Measurements from ENCODE around the gene TEAD2. TPM values are rescaled to one million over a fixed set of nuclear protein-coding genes. Genes with fewer than 3 reads are reported as not detected.

The TEAD2 gene
- total and polyA plus RNA-seq, 10 of the 15 experiments (the other 5 are each of a cell fraction or from before 2014, with no cell fraction given): 0.04 to 0.26 (median 0.11) TPM; not detected in 3

GRCh38 chr19:49363268-49364082 lies 1.3 kb upstream of the TEAD2 start, which contains the start of gene DKKL1 (continued):
- TF ChIP-seq PKNOX1 (IDR thresholded peaks at IDR 0.05): no peak
- TF ChIP-seq SMARCA5 (IDR thresholded peaks at IDR 0.05): no peak
- no peak for TF ChIP-seq RBBP5 (conservative IDR thresholded peaks at IDR 0.05)
- TF ChIP-seq ATF2 (IDR thresholded peaks at IDR 0.05; ENCODE audit: low read length): no peak
- TF ChIP-seq NR2C2 (IDR thresholded peaks at IDR 0.05; ENCODE audit: borderline replicate concordance, control insufficient read depth, insufficient read length, low read depth): no peak
- TF ChIP-seq ATF7 (IDR thresholded peaks at IDR 0.05; ENCODE audit: low read depth): no peak

- H3K9me3 ChIP-seq (replicated peaks; ENCODE audit: control insufficient read depth, insufficient read depth, low read length): no peaks in the 10 kb centered on the region; the same call in 2 of the 3 replicates
- DNase-seq (ENCODE audit: low read depth, low spot score): no peak
- ChIA-PET RAD21 (ENCODE audit: unreplicated experiment) (interaction anchor here (0.9 kb wide), 1 partner anchor 11 kb away, joined by 3 read pairs; no protein-coding TSS in a partner anchor), CTCF (no interaction called here), POLR2A (no interaction called here), SMC1A (ENCODE audit: uncharacterized antibody, unreplicated experiment) (no interaction called here)
- peaks cover 12 to 15% of the 10 kb centered on the region in 2 experiments; a peak in 3 of 4 replicates for H3K27me3 ChIP-seq (replicated peaks in 1 of 2; ENCODE audit: control insufficient read depth in 2 of 2, insufficient read depth in 2 of 2, low read length in 1 of 2)
- H3K36me3 ChIP-seq (ENCODE audit: control insufficient read depth in 2 of 2, insufficient read depth in 2 of 2, low read length in 1 of 2): no peaks in the 10 kb centered on the region
- H4K20me1 ChIP-seq (ENCODE audit: control insufficient read depth, insufficient read depth): no peaks in the 10 kb centered on the region
- no peak overlapping the region; the same call in 1 of the 2 replicates for H2AFZ ChIP-seq (ENCODE audit: control insufficient read depth, low read depth, low read length)
- no peak overlapping the region; the same call in 1 of the 2 replicates for H3K4me2 ChIP-seq (ENCODE audit: control insufficient read depth, insufficient read depth)
- ATAC-seq: no peak
- TF ChIP-seq NBN (IDR thresholded peaks at IDR 0.05) (no peak), SMAD1 (IDR thresholded peaks at IDR 0.05; ENCODE audit: low read depth, partially characterized antibody) (no peak), PAX5 (IDR thresholded peaks at IDR 0.05; ENCODE audit: borderline replicate concordance, low read depth, low read length) (no peak), SREBF2 (IDR thresholded peaks at IDR 0.05; ENCODE audit: low read length) (no peak), SP1 (IDR thresholded peaks at IDR 0.05; ENCODE audit: low read depth, low read length) (no peak), NR2F1 (conservative IDR thresholded peaks at IDR 0.05) (no peak), TCF7 (IDR thresholded peaks at IDR 0.05; ENCODE audit: borderline replicate concordance) (no peak), FOXK2 (IDR thresholded peaks at IDR 0.05) (no peak), NR2C1 (IDR thresholded peaks at IDR 0.05) (no peak), SMAD5 (IDR thresholded peaks at IDR 0.05; ENCODE audit: low read depth) (no peak), YY1 (IDR thresholded peaks at IDR 0.05; ENCODE audit: low read depth, low read length) (no peak)
- intact Hi-C loops (cut with micrococcal nuclease; ENCODE audit: unreplicated experiment): no loop called here
- no peaks in the 10 kb centered on the region for H3K79me2 ChIP-seq (ENCODE audit: control insufficient read depth, insufficient read depth, low read length)
- BruUV-seq (replicated peaks): no TSS peak
- H3K27ac ChIP-seq (ENCODE audit: control insufficient read depth, insufficient read depth): no peak overlapping the region
- in situ Hi-C loops (cut with MboI): no loop called here
- H3K4me1 ChIP-seq (ENCODE audit: control insufficient read depth, insufficient read depth, low read length): peaks cover 7% of the 10 kb centered on the region
- WGBS (ENCODE audit: insufficient coverage, insufficient replicate concordance, low lambda C conversion rate, missing lambda C conversion rate): 3% methylated on average over 13 of the region's 14 CpGs
- H3K9ac ChIP-seq (ENCODE audit: control insufficient read depth, insufficient read depth, low read length): no peak overlapping the region
- 0 out of 2 replicates have a peak overlapping the region, but pooled peaks have one; percentile 1 for H3K4me3 ChIP-seq
- no peak for FAIRE-seq
Measured at GRCh38 chr19:49362929-49363267, 682 bp upstream of the TEAD2 start.
